Right lobe of liver (tissue), 6 donors: Measurements from ENCODE around the gene AGRN. TPM values are rescaled to one million over a fixed set of nuclear protein-coding genes. Genes with fewer than 3 reads are reported as not detected.
"Not testable (repeated sequence)": the region's sequence is repeated elsewhere in the genome, so short reads cannot be mapped to it uniquely, and the experiment has no call there.

Source experiments
- ATAC-seq, 4 donors: fragments of 200-7000 bp; cut with Tn5 transposase; one replicate each; pipeline ENCODE4 v1.9.1; 2020; ENCODE audit warnings: mild to moderate bottlenecking in 4 of 4, moderate library complexity in 4 of 4
- DNase-seq, 3 donors: peaks; one replicate each; pipeline ENCODE4 v3.0.0-alpha.2; 2020
- H3K27ac ChIP-seq, 3 donors: fragments of 200-600 bp; one replicate each; pipeline ENCODE4 v1.8.0; 2022
- H3K27me3 ChIP-seq, 2 donors: fragments of 200-600 bp; one replicate each; pipeline ENCODE4 v1.8.0; 2022
- H3K36me3 ChIP-seq, 4 donors: fragments of 200-600 bp; sonication (generic) in 1 of 4; one replicate each; pipeline versions ENCODE4 v1.5.1 to v1.8.0; 2017 to 2022; ENCODE audit warnings: control low read depth in 1 of 4
- H3K4me1 ChIP-seq, 4 donors: fragments of 200-600 bp; sonication (generic) in 1 of 4; one replicate each; pipeline versions ENCODE4 v1.5.1 to v1.8.0; 2017 to 2022; ENCODE audit warnings: control low read depth in 1 of 4
- H3K4me3 ChIP-seq, 3 donors: fragments of 200-600 bp; one replicate each; pipeline ENCODE4 v1.8.0; 2022
- H3K9me3 ChIP-seq, 4 donors: fragments of 200-600 bp; sonication (generic) in 1 of 4; one replicate each; pipeline versions ENCODE4 v1.5.1 to v1.8.0; 2017 to 2022; ENCODE audit warnings: control low read depth in 1 of 4
- CTCF ChIP-seq, 4 donors: fragments of 200-600 bp in 3 of 4; fragments of 450-650 bp in 1 of 4; IDR thresholded peaks; one replicate each; pipeline versions ENCODE4 v1.5.1 to v1.8.0; 2016 to 2022; ENCODE audit warnings: antibody characterized with exemption in 4 of 4, mild to moderate bottlenecking in 2 of 4
- POLR2A ChIP-seq: fragments of 450-650 bp; IDR thresholded peaks from one replicate; pipeline ENCODE4 v1.6.1; 2017; ENCODE audit warnings: antibody characterized with exemption, mild to moderate bottlenecking
- WGBS: methylation state at CpG from one replicate; pipeline ENCODE4 v1.1.6; 2018; ENCODE audit warnings: low coverage, low lambda C conversion rate; ENCODE audit not compliant: insufficient coverage; ENCODE audit errors: missing lambda C conversion rate; 5-methylcytosine and 5-hydroxymethylcytosine counted together
- intact Hi-C, 2 donors: fragments of 100-400 bp; cut with DNase I; formaldehyde crosslinking; loops; one replicate each; pipeline versions ENCODE4 v1.11.2 to v1.14.1; 2022
- total RNA-seq, 6 experiments: library from RNA; depleted of rRNA in 2 of 6; stranded (reverse); fragments of >200 nt in 2 of 6; fragmentation: NEBNext Ultra II Directional in 3 of 6; extraction: Animal tissue kit (Norgen Biotek cat#: 25700) in 3 of 6; gene quantifications; one replicate each; pipeline versions ENCODE4 v1.1.0 to v1.2.4, GENCODE V29; 2016 to 2023
- donor health status: DM: no; HTN: yes; CAD: no.
- donor health status: DM: no; HTN: no; CAD: no.
- donor health status: DM: no; HTN: no; CAD: no.
- donor health status: DM: no; HTN: yes; CAD: no.
- donor health status: DM: no; HTN: yes; CAD: no.

AGRN gene
- total RNA-seq, 6 experiments from 2014 or later, result 14.2 to 44.5 (median 35.2) TPM

- 79% methylated on average over 10 of the region's 50 CpGs for WGBS
- Histone ChIP-seq H3K9me3 (no peaks in the 10 kb centered on the region), H3K4me1 (peaks cover 0 to 15% (median 3%) of the 10 kb centered on the region in 4 donors), H3K36me3 (no peaks in the 10 kb centered on the region), H3K27me3 (peaks cover 0 to 14% of the 10 kb centered on the region in 2 donors), H3K4me3 (no peak overlapping the region), H3K27ac (no peak overlapping the region)
- ATAC-seq (no peak), DNase-seq (no peak)
- intact Hi-C loops, result no loop called here
- TF ChIP-seq CTCF (IDR thresholded peaks at IDR 0.05) (no peak), POLR2A (no peak)
Observed at GRCh38 chr1:1055841-1056736, 36.2 kb downstream of the AGRN start.

- intact Hi-C loops, H3K36me3 ChIP-seq, ATAC-seq, H3K9me3 ChIP-seq, H3K4me3 ChIP-seq, DNase-seq, H3K27ac ChIP-seq: not testable (repeated sequence)
- 69% methylated on average over 15 of the region's 15 CpGs for WGBS
- Histone ChIP-seq H3K4me1 (peaks cover 0 to 15% (median 3%) of the 10 kb centered on the region in 4 donors), H3K27me3 (peaks cover 0 to 20% of the 10 kb centered on the region in 2 donors)
Observed at GRCh38 chr1:1057769-1058087, 37.8 kb downstream of the AGRN start.

GRCh38 chr1:1058088-1058905 lies 38.4 kb downstream of the AGRN start:
- TF ChIP-seq CTCF (IDR thresholded peaks at IDR 0.05) (no peak), POLR2A (peak; percentile 71)
- 12% methylated on average over 19 of the region's 24 CpGs for WGBS
- DNase-seq (peak in 2 of 3 donors; percentile 69 to 80), ATAC-seq (peak; percentile 61 to 86 (median 67))
- H3K27me3 ChIP-seq, result peaks cover 0 to 20% of the 10 kb centered on the region in 2 donors
- H3K27ac ChIP-seq, result no peak overlapping the region
- H3K36me3 ChIP-seq, result no peaks in the 10 kb centered on the region
- no peaks in the 10 kb centered on the region for H3K9me3 ChIP-seq
- intact Hi-C loops, result no loop called here
- peaks cover 0 to 15% (median 3%) of the 10 kb centered on the region in 4 donors for H3K4me1 ChIP-seq
- peak overlapping the region in 1 of 3 donors; percentile 53 for H3K4me3 ChIP-seq

GRCh38 chr1:1058921-1059493 lies 39.1 kb downstream of the AGRN start:
- ATAC-seq, result peak in 3 of 4 donors; percentile 14 to 31 (median 24)
- peaks cover 0 to 15% (median 3%) of the 10 kb centered on the region in 4 donors for H3K4me1 ChIP-seq
- no peak for TF ChIP-seq POLR2A
- peak in 3 of 4 donors; percentile 14 to 38 (median 38) for TF ChIP-seq CTCF (IDR thresholded peaks at IDR 0.05)
- H3K27me3 ChIP-seq, result peaks cover 0 to 20% of the 10 kb centered on the region in 2 donors
- DNase-seq, result peak in 1 of 3 donors; percentile 57
- peak overlapping the region; percentile 42 to 53 (median 53) for H3K4me3 ChIP-seq
- intact Hi-C loops, result no loop called here
- H3K36me3 ChIP-seq, result no peaks in the 10 kb centered on the region
- 14% methylated on average over 10 of the region's 48 CpGs for WGBS
- H3K27ac ChIP-seq, result no peak overlapping the region
- no peaks in the 10 kb centered on the region for H3K9me3 ChIP-seq
